ENCODE results near the gene ANGPT4. TPM values are rescaled to one million over a fixed set of nuclear protein-coding genes. Genes with fewer than 3 reads are reported as not detected.

ANGPT4 gene
- total and polyA plus RNA-seq, 10 donors = 0.03 to 0.06 TPM; not detected in 8

- intact Hi-C loops (cut with DNase I; ENCODE audit: low total_unique reads) = no loop called here
- no peak for DNase-seq
- no peaks in the 10 kb centered on the region for H3K4me1 ChIP-seq
- no peak overlapping the region for H3K27ac ChIP-seq
- H3K4me3 ChIP-seq = no peak overlapping the region
- H3K27me3 ChIP-seq (replicated peaks in 1 of 7) = no peaks in the 10 kb centered on the region
- TF ChIP-seq, protein P1, sequence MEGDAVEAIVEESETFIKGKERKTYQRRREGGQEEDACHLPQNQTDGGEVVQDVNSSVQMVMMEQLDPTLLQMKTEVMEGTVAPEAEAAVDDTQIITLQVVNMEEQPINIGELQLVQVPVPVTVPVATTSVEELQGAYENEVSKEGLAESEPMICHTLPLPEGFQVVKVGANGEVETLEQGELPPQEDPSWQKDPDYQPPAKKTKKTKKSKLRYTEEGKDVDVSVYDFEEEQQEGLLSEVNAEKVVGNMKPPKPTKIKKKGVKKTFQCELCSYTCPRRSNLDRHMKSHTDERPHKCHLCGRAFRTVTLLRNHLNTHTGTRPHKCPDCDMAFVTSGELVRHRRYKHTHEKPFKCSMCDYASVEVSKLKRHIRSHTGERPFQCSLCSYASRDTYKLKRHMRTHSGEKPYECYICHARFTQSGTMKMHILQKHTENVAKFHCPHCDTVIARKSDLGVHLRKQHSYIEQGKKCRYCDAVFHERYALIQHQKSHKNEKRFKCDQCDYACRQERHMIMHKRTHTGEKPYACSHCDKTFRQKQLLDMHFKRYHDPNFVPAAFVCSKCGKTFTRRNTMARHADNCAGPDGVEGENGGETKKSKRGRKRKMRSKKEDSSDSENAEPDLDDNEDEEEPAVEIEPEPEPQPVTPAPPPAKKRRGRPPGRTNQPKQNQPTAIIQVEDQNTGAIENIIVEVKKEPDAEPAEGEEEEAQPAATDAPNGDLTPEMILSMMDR (IDR thresholded peaks at IDR 0.05 in 8 of 11, conservative IDR thresholded peaks at IDR 0.05 in 3 of 11) = no peak
- TF ChIP-seq POLR2AphosphoS5 (IDR thresholded peaks at IDR 0.05) (no peak), POLR2A (IDR thresholded peaks at IDR 0.05) (no peak)
- H3K9me3 ChIP-seq = no peaks in the 10 kb centered on the region
- WGBS, 5 donors = 87 to 100% (median 96%) methylated on average over 1 of the region's 1 CpG
- no peaks in the 10 kb centered on the region for H3K36me3 ChIP-seq
Observed at GRCh38 chr20:865440-865839, 50.7 kb downstream of the ANGPT4 start.

- TF ChIP-seq, protein P1 (IDR thresholded peaks at IDR 0.05 in 8 of 11, conservative IDR thresholded peaks at IDR 0.05 in 3 of 11) = no peak
- TF ChIP-seq POLR2AphosphoS5 (IDR thresholded peaks at IDR 0.05) (no peak), POLR2A (IDR thresholded peaks at IDR 0.05) (no peak)
- H3K9me3 ChIP-seq = no peaks in the 10 kb centered on the region
- DNase-seq = no peak
- no peak overlapping the region for H3K4me3 ChIP-seq
- H3K27me3 ChIP-seq (replicated peaks in 1 of 7) = no peaks in the 10 kb centered on the region
- H3K36me3 ChIP-seq = peaks cover 0 to 11% (median 0%) of the 10 kb centered on the region in 6 donors
- 92 to 98% (median 95%) methylated on average over 2 of the region's 2 CpGs for WGBS, 5 donors
- intact Hi-C loops (cut with DNase I; ENCODE audit: low total_unique reads) = no loop called here
- H3K4me1 ChIP-seq = peaks cover 0 to 31% (median 14%) of the 10 kb centered on the region in 6 donors
- no peak overlapping the region for H3K27ac ChIP-seq
Observed at GRCh38 chr20:860891-861290, 55.2 kb downstream of the ANGPT4 start.

DNA sequence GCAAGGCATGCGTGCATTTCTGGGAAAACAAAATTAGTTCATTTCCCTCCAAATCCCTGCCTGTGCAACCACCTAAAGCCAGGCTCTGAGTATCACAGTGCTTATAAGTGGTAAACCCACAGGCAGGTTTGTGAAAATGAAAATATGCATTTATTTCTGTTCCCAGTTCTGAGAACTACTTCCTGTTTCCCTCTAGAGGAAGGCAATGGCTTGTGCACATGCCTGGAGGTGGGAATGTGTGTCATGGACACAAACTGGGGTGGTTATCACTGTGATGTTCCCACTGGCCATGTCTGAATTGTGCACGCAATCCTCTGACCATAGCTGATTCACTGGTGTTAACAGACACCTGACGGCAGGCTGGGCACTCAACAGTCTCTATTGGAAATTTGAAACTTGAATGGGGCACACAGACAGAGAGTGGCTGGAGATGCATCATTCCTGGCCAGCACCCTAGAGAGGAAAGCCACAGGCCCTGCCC lies 56.3 kb downstream of the ANGPT4 start:
- no peak overlapping the region for H3K4me3 ChIP-seq
- peaks cover 0 to 11% (median 0%) of the 10 kb centered on the region in 6 donors for H3K36me3 ChIP-seq
- WGBS, 5 donors = 50 to 58% (median 56%) methylated on average over 3 of the region's 3 CpGs
- H3K9me3 ChIP-seq = no peaks in the 10 kb centered on the region
- H3K4me1 ChIP-seq = peaks cover 0 to 42% (median 22%) of the 10 kb centered on the region in 6 donors
- H3K27me3 ChIP-seq (replicated peaks in 1 of 7) = no peaks in the 10 kb centered on the region
- DNase-seq = no peak
- TF ChIP-seq POLR2A (IDR thresholded peaks at IDR 0.05) (no peak), POLR2AphosphoS5 (IDR thresholded peaks at IDR 0.05) (no peak)
- TF ChIP-seq, protein P1 (IDR thresholded peaks at IDR 0.05 in 8 of 11, conservative IDR thresholded peaks at IDR 0.05 in 3 of 11) = no peak
- intact Hi-C loops (cut with DNase I; ENCODE audit: low total_unique reads) = no loop called here
- H3K27ac ChIP-seq = no peak overlapping the region

- TF ChIP-seq POLR2AphosphoS5 (IDR thresholded peaks at IDR 0.05) = no peak
- TF ChIP-seq POLR2A (IDR thresholded peaks at IDR 0.05) = no peak
- TF ChIP-seq, protein P1 (IDR thresholded peaks at IDR 0.05 in 8 of 11, conservative IDR thresholded peaks at IDR 0.05 in 3 of 11) = no peak
- DNase-seq = no peak
- no peak overlapping the region for H3K4me3 ChIP-seq
- H3K36me3 ChIP-seq = peaks cover 0 to 18% (median 0%) of the 10 kb centered on the region in 6 donors
- H3K9me3 ChIP-seq = no peaks in the 10 kb centered on the region
- intact Hi-C loops (cut with DNase I; ENCODE audit: low total_unique reads) = no loop called here
- WGBS, 5 donors = 84 to 90% (median 86%) methylated on average over 6 of the region's 6 CpGs
- H3K4me1 ChIP-seq = peaks cover 0 to 57% (median 26%) of the 10 kb centered on the region in 6 donors
- H3K27me3 ChIP-seq (replicated peaks in 1 of 7) = no peaks in the 10 kb centered on the region
- no peak overlapping the region for H3K27ac ChIP-seq
Observed at GRCh38 chr20:858011-858410, 58.1 kb downstream of the ANGPT4 start.

Data from spleen (tissue), 11 donors.